ENCODE data around the gene TAOK3.

The TAOK3 gene

GRCh38 chr12:118334939-118335567, 37.7 kb downstream of the TAOK3 start:
- Histone ChIP-seq H3K4me3 (ENCODE audit: low read length) (no peak overlapping the region), H3K4me1 (ENCODE audit: control insufficient read depth, insufficient read depth, low read length) (peaks cover 8% of the 10 kb centered on the region), H3K36me3 (ENCODE audit: control insufficient read depth, insufficient read depth, low read length, severe bottlenecking) (no peaks in the 10 kb centered on the region), H3K27me3 (replicated peaks; ENCODE audit: control insufficient read depth, insufficient read depth, low read length) (no peaks in the 10 kb centered on the region), H3K9me3 (ENCODE audit: control insufficient read depth, low read length) (no peaks in the 10 kb centered on the region), H3K9ac (ENCODE audit: low read length) (no peak overlapping the region)
- no peak for DNase-seq (ENCODE audit: low read depth)

GRCh38 chr12:118334241-118334640, 38.5 kb downstream of the TAOK3 start:
- H3K36me3 ChIP-seq (ENCODE audit: control insufficient read depth, insufficient read depth, low read length, severe bottlenecking), result no peaks in the 10 kb centered on the region
- H3K4me3 ChIP-seq (ENCODE audit: low read length), result no peak overlapping the region
- H3K9me3 ChIP-seq (ENCODE audit: control insufficient read depth, low read length), result no peaks in the 10 kb centered on the region
- H3K4me1 ChIP-seq (ENCODE audit: control insufficient read depth, insufficient read depth, low read length), result peaks cover 8% of the 10 kb centered on the region
- H3K9ac ChIP-seq (ENCODE audit: low read length), result no peak overlapping the region
- H3K27me3 ChIP-seq (replicated peaks; ENCODE audit: control insufficient read depth, insufficient read depth, low read length), result no peaks in the 10 kb centered on the region
- DNase-seq (ENCODE audit: low read depth), result no peak

- DNase-seq (ENCODE audit: low read depth), result no peak
- H3K4me3 ChIP-seq (ENCODE audit: low read length), result no peak overlapping the region
- H3K9ac ChIP-seq (ENCODE audit: low read length), result no peak overlapping the region
- no peaks in the 10 kb centered on the region for H3K36me3 ChIP-seq (ENCODE audit: control insufficient read depth, insufficient read depth, low read length, severe bottlenecking)
- H3K27me3 ChIP-seq (replicated peaks; ENCODE audit: control insufficient read depth, insufficient read depth, low read length), result no peaks in the 10 kb centered on the region
- H3K9me3 ChIP-seq (ENCODE audit: control insufficient read depth, low read length), result no peaks in the 10 kb centered on the region
- H3K4me1 ChIP-seq (ENCODE audit: control insufficient read depth, insufficient read depth, low read length), result peaks cover 9% of the 10 kb centered on the region
Observed at GRCh38 chr12:118332511-118332910, 40.2 kb downstream of the TAOK3 start.

- H3K9me3 ChIP-seq (ENCODE audit: control insufficient read depth, low read length), result no peaks in the 10 kb centered on the region
- H3K9ac ChIP-seq (ENCODE audit: low read length), result no peak overlapping the region
- DNase-seq (ENCODE audit: low read depth), result peak; percentile 86
- no peak overlapping the region for H3K4me3 ChIP-seq (ENCODE audit: low read length)
- no peaks in the 10 kb centered on the region for H3K36me3 ChIP-seq (ENCODE audit: control insufficient read depth, insufficient read depth, low read length, severe bottlenecking)
- no peaks in the 10 kb centered on the region for H3K27me3 ChIP-seq (replicated peaks; ENCODE audit: control insufficient read depth, insufficient read depth, low read length)
- peaks cover 19% of the 10 kb centered on the region for H3K4me1 ChIP-seq (ENCODE audit: control insufficient read depth, insufficient read depth, low read length)
Observed at GRCh38 chr12:118330421-118331018, 42.2 kb downstream of the TAOK3 start.

GRCh38 chr12:118328486-118329330, 44.0 kb downstream of the TAOK3 start:
- DNase-seq (ENCODE audit: low read depth), result no peak
- no peaks in the 10 kb centered on the region for H3K9me3 ChIP-seq (ENCODE audit: control insufficient read depth, low read length)
- H3K27me3 ChIP-seq (replicated peaks; ENCODE audit: control insufficient read depth, insufficient read depth, low read length), result no peaks in the 10 kb centered on the region

GRCh38 chr12:118327391-118327790, 45.3 kb downstream of the TAOK3 start:
- Histone ChIP-seq H3K9me3 (ENCODE audit: control insufficient read depth, low read length) (no peaks in the 10 kb centered on the region), H3K4me3 (ENCODE audit: low read length) (no peak overlapping the region), H3K4me1 (ENCODE audit: control insufficient read depth, insufficient read depth, low read length) (peaks cover 12% of the 10 kb centered on the region), H3K9ac (ENCODE audit: low read length) (no peak overlapping the region), H3K27me3 (replicated peaks; ENCODE audit: control insufficient read depth, insufficient read depth, low read length) (no peaks in the 10 kb centered on the region), H3K36me3 (ENCODE audit: control insufficient read depth, insufficient read depth, low read length, severe bottlenecking) (no peaks in the 10 kb centered on the region)
- peak; percentile 44 for DNase-seq (ENCODE audit: low read depth)

More at GRCh38 chr12:118328486-118329330, 44.0 kb downstream of the TAOK3 start:
- no peaks in the 10 kb centered on the region for H3K36me3 ChIP-seq (ENCODE audit: control insufficient read depth, insufficient read depth, low read length, severe bottlenecking)
- no peak overlapping the region for H3K4me3 ChIP-seq (ENCODE audit: low read length)
- peaks cover 12% of the 10 kb centered on the region for H3K4me1 ChIP-seq (ENCODE audit: control insufficient read depth, insufficient read depth, low read length)
- no peak overlapping the region for H3K9ac ChIP-seq (ENCODE audit: low read length)

- no peaks in the 10 kb centered on the region for H3K36me3 ChIP-seq (ENCODE audit: control insufficient read depth, insufficient read depth, low read length, severe bottlenecking)
- no peaks in the 10 kb centered on the region for H3K9me3 ChIP-seq (ENCODE audit: control insufficient read depth, low read length)
Observed at GRCh38 chr12:118326991-118327390, 45.7 kb downstream of the TAOK3 start.

GRCh38 chr12:118325081-118325480, 47.6 kb downstream of the TAOK3 start:
- H3K27me3 ChIP-seq (replicated peaks; ENCODE audit: control insufficient read depth, insufficient read depth, low read length), result no peaks in the 10 kb centered on the region
- no peak overlapping the region for H3K4me3 ChIP-seq (ENCODE audit: low read length)
- DNase-seq (ENCODE audit: low read depth), result no peak
- H3K4me1 ChIP-seq (ENCODE audit: control insufficient read depth, insufficient read depth, low read length), result peaks cover 12% of the 10 kb centered on the region
- no peaks in the 10 kb centered on the region for H3K9me3 ChIP-seq (ENCODE audit: control insufficient read depth, low read length)
- H3K36me3 ChIP-seq (ENCODE audit: control insufficient read depth, insufficient read depth, low read length, severe bottlenecking), result no peaks in the 10 kb centered on the region
- H3K9ac ChIP-seq (ENCODE audit: low read length), result no peak overlapping the region

More at GRCh38 chr12:118326991-118327390, 45.7 kb downstream of the TAOK3 start:
- Histone ChIP-seq H3K4me1 (ENCODE audit: control insufficient read depth, insufficient read depth, low read length) (peaks cover 12% of the 10 kb centered on the region), H3K4me3 (ENCODE audit: low read length) (no peak overlapping the region), H3K9ac (ENCODE audit: low read length) (no peak overlapping the region), H3K27me3 (replicated peaks; ENCODE audit: control insufficient read depth, insufficient read depth, low read length) (no peaks in the 10 kb centered on the region)
- DNase-seq (ENCODE audit: low read depth), result peak; percentile 68

- Histone ChIP-seq H3K4me3 (ENCODE audit: low read length) (no peak overlapping the region), H3K36me3 (ENCODE audit: control insufficient read depth, insufficient read depth, low read length, severe bottlenecking) (no peaks in the 10 kb centered on the region), H3K9me3 (ENCODE audit: control insufficient read depth, low read length) (no peaks in the 10 kb centered on the region), H3K27me3 (replicated peaks; ENCODE audit: control insufficient read depth, insufficient read depth, low read length) (no peaks in the 10 kb centered on the region), H3K4me1 (ENCODE audit: control insufficient read depth, insufficient read depth, low read length) (no peaks in the 10 kb centered on the region), H3K9ac (ENCODE audit: low read length) (no peak overlapping the region)
- DNase-seq (ENCODE audit: low read depth), result no peak
Observed at GRCh38 chr12:118319627-118320026, 53.1 kb downstream of the TAOK3 start.

GRCh38 chr12:118318744-118319143, 54.0 kb downstream of the TAOK3 start:
- Histone ChIP-seq H3K9ac (ENCODE audit: low read length) (no peak overlapping the region), H3K4me1 (ENCODE audit: control insufficient read depth, insufficient read depth, low read length) (no peaks in the 10 kb centered on the region), H3K36me3 (ENCODE audit: control insufficient read depth, insufficient read depth, low read length, severe bottlenecking) (no peaks in the 10 kb centered on the region), H3K27me3 (replicated peaks; ENCODE audit: control insufficient read depth, insufficient read depth, low read length) (no peaks in the 10 kb centered on the region), H3K9me3 (ENCODE audit: control insufficient read depth, low read length) (no peaks in the 10 kb centered on the region), H3K4me3 (ENCODE audit: low read length) (no peak overlapping the region)
- DNase-seq (ENCODE audit: low read depth), result no peak

GRCh38 chr12:118317729-118318128, 55.0 kb downstream of the TAOK3 start:
- H3K9ac ChIP-seq (ENCODE audit: low read length), result no peak overlapping the region
- H3K36me3 ChIP-seq (ENCODE audit: control insufficient read depth, insufficient read depth, low read length, severe bottlenecking), result no peaks in the 10 kb centered on the region
- H3K4me1 ChIP-seq (ENCODE audit: control insufficient read depth, insufficient read depth, low read length), result peaks cover 2% of the 10 kb centered on the region
- H3K9me3 ChIP-seq (ENCODE audit: control insufficient read depth, low read length), result no peaks in the 10 kb centered on the region
- H3K4me3 ChIP-seq (ENCODE audit: low read length), result no peak overlapping the region
- no peak for DNase-seq (ENCODE audit: low read depth)
- H3K27me3 ChIP-seq (replicated peaks; ENCODE audit: control insufficient read depth, insufficient read depth, low read length), result no peaks in the 10 kb centered on the region
